ENCODE results near the gene OR5H6. TPM values are rescaled to one million over a fixed set of nuclear protein-coding genes. Genes with fewer than 3 reads are reported as not detected.

Gene OR5H6
- total RNA-seq, 2 donors from 2014 or later, result not detected

Other genes with a start within 250 kb of the OR5H6 start
- not detected for gene GABRR3, start 228.9 kb upstream of the OR5H6 start, total RNA-seq
- gene OR5AC2, start 177.1 kb upstream of the OR5H6 start, total RNA-seq, result not detected
- gene OR5H1, start 133.5 kb upstream of the OR5H6 start, total RNA-seq, result not detected
- gene OR5H14, start 116.8 kb upstream of the OR5H6 start, total RNA-seq, result not detected
- gene OR5H15, start 97.5 kb upstream of the OR5H6 start, total RNA-seq, result not detected
- gene OR5H2, start 18.3 kb downstream of the OR5H6 start, total RNA-seq, result not detected
- not detected for gene OR5K4, start 89.6 kb downstream of the OR5H6 start, total RNA-seq
- not detected for gene OR5K3, start 126.4 kb downstream of the OR5H6 start, total RNA-seq
- gene OR5K1, start 199.0 kb downstream of the OR5H6 start, total RNA-seq, result not detected
- not detected for gene OR5K2, start 233.4 kb downstream of the OR5H6 start, total RNA-seq